ENCODE measurements around the gene TRIM44.

The TRIM44 gene

DNA sequence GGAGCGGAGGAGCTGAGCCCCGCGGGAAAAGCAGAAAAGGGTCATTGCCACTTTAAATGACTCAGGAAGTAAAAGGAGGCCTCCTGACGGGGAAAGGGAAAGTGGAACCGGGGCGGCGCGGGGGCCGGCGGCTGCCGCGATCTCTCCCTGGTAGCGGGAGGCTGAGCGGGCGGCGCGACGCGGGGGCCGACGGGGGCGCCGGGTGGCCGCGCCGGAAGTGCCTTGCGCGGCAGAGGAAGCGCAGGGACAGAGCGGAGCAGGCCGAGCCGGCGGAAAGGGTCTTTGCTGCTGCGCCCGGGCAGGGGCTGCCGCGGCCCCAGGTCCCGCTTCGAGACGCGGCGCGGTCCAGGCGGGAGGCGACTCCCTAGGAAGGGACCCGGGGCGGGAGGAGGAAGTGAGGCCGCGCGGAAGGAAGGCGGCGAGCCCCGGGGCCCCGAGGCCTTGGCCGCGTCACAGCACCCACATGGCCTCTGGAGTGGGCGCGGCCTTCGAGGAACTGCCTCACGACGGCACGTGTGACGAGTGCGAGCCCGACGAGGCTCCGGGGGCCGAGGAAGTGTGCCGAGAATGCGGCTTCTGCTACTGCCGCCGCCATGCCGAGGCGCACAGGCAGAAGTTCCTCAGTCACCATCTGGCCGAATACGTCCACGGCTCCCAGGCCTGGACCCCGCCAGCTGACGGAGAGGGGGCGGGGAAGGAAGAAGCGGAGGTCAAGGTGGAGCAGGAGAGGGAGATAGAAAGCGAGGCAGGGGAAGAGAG lies at the start of gene TRIM44:
Gene TRIM44, plus strand, starts transcription at position 127 of the 759 bp plus-strand sequence. Its CDS starts 337 bp downstream, at position 464.
- peak; percentile 85 for DNase-seq

DNA sequence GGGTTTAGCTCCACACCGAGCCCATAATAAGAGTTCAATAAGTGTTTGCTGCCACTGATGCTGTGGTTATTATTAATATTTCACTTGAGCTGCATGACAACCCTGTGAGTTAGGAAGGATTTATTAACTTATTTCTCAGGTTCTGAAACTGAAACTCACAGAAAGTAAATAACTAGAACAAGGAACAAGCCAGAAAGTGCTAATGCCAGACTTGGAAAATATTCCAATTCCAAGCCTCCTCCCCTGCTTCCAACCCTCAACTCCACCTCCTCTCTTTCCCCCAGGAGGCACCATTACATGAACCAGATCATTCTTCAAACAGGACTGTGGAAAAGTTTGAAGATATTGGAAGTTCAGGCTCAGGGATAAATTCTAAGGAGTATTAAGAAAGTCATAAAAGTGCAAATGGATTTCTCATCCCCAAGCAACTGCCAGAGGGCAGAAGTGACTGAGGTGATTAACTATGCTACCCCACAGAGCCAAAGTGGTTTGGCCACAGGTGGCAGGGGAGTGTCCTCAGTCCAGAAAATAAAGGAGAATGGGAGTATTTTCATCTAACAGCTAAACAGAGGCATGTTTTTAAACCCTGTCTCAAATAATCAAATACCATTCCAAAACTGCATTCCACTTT lies 47.5 kb upstream of the TRIM44 start:
- DNase-seq = no peak

DNA sequence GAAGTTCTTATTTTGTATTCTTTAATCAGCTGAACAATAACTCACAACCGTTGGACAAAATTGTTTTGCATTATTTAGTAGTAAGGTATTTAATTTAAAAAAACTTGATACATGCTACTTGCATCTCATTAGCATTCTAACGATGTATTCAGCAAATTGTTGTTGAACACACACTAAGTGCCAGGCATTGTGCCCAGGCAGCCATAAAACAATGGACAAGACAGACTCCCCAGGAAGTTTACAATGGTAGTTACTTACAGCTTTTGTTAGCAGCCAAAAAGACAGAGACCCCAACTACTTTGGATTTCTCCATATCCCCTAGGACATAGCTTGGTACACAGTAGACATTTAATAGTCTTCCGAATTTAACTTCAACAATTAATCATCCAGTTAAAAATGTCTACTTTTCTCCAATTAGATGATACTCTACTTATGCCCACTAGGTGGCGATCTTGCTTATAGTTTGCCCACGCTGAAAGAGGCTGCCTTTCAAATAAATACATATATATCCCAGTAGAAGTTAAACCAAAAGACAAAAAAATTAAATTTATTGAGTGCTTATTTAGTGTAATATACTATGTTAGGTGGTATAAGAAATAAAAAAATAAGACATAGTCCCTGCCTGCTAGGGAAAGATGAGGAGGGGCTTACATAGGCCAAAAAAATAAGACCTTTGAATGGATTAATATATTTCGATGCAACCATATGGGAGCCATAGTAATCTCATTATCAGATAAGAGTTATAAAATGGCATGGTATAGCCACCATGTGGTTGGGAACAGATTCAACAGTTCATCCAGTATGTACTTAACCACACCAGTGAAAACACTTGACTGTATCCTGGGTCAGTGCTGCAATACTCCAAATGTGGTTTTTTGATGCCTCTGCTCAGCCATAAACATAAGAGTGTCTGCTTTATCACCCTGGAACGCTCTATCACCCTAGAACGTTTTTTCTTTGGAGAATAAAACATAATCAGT lies 46.4 kb upstream of the TRIM44 start:
- peak; percentile 71 for DNase-seq

- DNase-seq = no peak
Observed at GRCh38 chr11:35617316-35617686, 45.3 kb upstream of the TRIM44 start.

- DNase-seq = peak; percentile 87
Observed at GRCh38 chr11:35617687-35618496, 44.7 kb upstream of the TRIM44 start, which contains the start of gene FJX1. FJX1 (plus strand) TSS chr11:35618460; CDS start chr11:35618637, 177 bp downstream.

- no peak for DNase-seq
Observed at GRCh38 chr11:35618497-35619115, 44.0 kb upstream of the TRIM44 start.

DNA sequence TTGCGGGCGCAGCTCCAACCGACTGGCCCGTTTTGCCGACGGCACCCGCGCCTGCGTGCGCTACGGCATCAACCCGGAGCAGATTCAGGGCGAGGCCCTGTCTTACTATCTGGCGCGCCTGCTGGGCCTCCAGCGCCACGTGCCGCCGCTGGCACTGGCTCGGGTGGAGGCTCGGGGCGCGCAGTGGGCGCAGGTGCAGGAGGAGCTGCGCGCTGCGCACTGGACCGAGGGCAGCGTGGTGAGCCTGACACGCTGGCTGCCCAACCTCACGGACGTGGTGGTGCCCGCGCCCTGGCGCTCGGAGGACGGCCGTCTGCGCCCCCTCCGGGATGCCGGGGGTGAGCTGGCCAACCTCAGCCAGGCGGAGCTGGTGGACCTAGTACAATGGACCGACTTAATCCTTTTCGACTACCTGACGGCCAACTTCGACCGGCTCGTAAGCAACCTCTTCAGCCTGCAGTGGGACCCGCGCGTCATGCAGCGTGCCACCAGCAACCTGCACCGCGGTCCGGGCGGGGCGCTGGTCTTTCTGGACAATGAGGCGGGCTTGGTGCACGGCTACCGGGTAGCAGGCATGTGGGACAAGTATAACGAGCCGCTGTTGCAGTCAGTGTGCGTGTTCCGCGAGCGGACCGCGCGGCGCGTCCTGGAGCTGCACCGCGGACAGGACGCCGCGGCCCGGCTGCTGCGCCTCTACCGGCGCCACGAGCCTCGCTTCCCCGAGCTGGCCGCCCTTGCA lies 43.3 kb upstream of the TRIM44 start:
- peak; percentile 26 for DNase-seq

DNA sequence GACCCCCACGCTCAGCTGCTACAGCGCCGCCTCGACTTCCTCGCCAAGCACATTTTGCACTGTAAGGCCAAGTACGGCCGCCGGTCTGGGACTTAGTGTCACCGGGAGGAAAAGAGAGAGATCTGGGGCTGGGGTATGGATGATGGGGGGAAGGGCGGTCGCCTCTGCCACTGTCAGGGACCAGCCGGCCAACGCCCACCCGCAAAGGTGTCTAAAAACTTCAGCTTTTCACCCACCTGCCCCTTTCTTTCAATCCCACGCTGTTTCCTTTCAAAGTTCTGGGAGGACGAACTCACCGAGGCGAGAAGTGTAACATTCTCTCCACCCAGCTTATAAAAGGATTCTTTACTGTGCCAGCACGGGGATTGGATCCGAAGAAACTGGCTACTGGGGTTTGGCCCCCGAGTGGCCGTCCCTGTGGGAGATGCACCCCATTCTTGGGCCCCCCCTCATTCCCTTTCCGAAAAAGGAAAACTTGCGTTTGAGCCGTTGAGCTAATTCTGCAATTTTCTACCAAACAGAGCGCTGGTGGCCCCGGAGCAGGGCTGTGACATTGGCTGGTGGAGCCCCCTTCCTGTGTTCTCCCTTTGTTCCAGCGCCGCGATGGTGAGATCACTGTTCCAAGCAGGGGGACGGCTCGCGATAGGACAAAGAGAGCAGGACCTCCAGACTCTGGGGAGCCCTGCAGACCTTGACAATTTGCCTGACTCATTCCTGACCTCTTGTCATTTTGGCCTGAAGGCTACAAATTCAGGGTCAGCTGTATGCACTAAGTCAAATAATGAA lies 42.5 kb upstream of the TRIM44 start:
- DNase-seq = peak; percentile 19

DNA sequence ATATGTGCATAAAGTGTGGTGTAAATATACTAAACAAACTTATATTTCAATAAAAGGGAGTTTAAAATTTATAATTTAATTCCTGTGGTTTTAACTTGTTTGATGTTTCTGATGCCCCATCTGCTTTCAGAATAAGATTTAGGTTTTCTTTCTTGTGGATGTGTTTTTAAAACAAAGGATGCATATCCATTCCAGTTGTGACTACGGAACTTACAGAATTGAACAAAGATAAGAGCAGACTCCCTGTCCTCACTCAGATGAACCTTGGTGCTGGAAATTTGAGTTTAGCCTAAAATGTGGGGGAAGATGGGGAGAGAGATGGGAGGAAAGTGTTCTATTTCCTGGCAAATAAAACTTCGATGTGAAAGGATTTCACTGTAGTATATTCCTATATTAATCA lies 41.8 kb upstream of the TRIM44 start:
- DNase-seq = no peak

GRCh38 chr11:35621620-35622019 lies 41.0 kb upstream of the TRIM44 start:
- DNase-seq = no peak

- DNase-seq = no peak
Observed at GRCh38 chr11:35622070-35622469, 40.5 kb upstream of the TRIM44 start.

GRCh38 chr11:35623621-35624168 lies 38.9 kb upstream of the TRIM44 start:
- DNase-seq = no peak

DNA sequence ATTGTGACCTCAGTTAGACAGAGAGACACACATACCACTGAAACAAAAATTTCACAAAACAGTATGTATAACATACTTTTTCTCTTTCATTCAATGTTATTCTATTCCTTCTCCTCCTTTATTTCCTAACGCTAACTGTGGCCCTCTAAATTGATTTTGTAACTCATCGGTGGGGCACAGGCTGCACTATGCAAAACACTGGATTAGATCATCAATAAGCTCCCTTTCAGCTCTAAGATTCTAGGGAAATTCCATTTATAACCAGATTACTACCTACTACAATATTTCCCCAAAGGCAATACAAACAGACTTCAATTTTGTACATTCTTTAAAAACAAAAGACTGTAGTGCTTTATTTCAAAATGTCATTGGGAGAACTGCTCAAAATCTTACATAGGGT lies 38.3 kb upstream of the TRIM44 start:
- DNase-seq = no peak

- no peak for DNase-seq
Observed at GRCh38 chr11:35624781-35625180, 37.8 kb upstream of the TRIM44 start.

DNA sequence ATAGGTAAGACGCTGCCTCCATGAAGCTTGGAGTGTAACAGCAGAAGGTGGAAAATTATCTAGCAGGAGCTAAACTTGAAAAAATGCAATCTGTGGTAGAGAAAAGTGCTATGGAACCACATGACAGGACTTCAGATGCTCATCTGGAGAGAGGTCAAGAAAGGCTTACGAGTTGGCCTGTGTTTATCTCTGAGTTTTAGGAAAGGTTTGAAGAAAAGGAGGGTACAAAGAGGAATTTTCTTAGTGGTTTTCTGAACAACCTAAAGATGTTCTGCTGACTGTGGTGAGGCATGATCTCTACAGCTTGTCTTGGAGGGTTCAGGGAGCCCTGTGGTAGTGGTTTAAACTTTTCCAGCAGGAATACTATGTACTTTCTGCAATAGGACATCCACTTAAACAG lies 36.1 kb upstream of the TRIM44 start:
- no peak for DNase-seq

DNA sequence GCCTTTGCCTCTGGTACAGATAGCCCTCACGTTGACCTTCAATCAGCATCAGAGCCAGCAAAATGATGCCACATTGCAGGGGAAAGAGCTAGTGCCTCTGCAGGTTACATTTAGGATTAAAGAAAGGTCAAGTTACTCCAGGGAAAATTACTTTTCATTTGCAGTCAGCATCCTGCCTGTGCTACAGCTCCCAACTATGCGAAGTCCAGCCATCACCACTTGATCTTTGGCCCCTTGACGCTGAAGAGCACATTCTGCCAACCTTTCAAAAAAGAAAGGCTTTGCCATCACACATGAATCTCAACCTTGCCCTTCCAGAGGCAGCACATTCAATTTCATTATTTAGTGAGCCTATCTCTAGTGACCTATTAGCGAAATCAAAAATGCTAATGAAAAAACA lies 33.1 kb upstream of the TRIM44 start:
- peak; percentile 15 for DNase-seq

GRCh38 chr11:35629914-35630313 lies 32.7 kb upstream of the TRIM44 start:
- no peak for DNase-seq

GRCh38 chr11:35631891-35632290 lies 30.7 kb upstream of the TRIM44 start:
- no peak for DNase-seq

DNA sequence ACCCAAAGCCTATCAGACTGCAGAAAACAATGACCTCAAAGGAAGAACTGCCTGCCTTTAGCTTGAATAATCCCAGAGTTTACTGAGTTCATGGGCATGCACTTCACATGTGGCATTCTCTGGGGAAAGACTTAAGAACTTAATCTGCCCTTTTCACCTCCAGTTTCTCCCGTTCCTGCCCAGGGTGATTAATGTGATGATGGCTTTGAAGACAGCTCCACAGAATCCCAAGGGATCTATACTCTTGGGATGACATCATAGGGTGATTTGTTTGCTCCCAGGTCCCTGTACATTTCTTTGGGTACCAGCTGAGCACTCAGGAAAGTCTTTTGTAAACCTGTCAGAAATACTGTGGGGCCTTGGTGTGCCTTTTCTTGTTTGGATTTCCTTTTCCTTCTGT lies 30.3 kb upstream of the TRIM44 start:
- no peak for DNase-seq

- no peak for DNase-seq
Observed at GRCh38 chr11:35633827-35634423, 28.6 kb upstream of the TRIM44 start.

Data from NCI-H2227 treated with DMSO at 0.1 percent for 48 hours (cell line).